ENCODE data around the gene ADAMTS9.
A peak's percentile ranks its signal among the peaks of the same experiment; 100 is the strongest.

Gene ADAMTS9

GRCh38 chr3:64686446-64686908, 1.3 kb downstream of the ADAMTS9 start:
- DNase-seq (ENCODE audit: low spot score) = no peak

GRCh38 chr3:64685800-64686445, 1.9 kb downstream of the ADAMTS9 start:
- no peak for DNase-seq (ENCODE audit: low spot score)

DNA sequence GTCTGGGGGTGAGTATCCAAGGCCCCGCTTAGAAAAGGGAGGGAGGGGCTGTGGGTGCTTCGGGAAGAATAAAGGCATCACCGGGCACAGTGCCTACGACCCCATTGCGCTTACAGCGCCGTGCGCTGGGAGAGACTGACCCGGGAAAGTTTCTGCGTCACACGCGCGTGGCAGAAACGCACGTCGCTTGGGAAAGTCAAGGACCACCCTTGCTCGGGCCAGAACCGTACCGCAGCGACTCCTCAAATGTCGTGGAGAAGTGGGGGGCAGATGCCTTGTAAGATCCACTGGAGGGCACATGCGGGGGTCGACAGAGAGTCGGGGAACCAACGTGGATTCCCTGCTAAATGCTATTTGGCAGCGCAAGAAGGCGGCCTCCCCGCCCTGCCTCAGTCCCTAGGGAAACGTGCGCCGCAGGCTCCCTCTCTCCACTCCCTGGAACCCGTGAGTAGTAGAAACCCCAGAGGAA, 2.4 kb downstream of the ADAMTS9 start:
- DNase-seq (ENCODE audit: low spot score) = peak; percentile 17

GRCh38 chr3:64684715-64685261, 3.0 kb downstream of the ADAMTS9 start:
- DNase-seq (ENCODE audit: low spot score) = no peak

DNA sequence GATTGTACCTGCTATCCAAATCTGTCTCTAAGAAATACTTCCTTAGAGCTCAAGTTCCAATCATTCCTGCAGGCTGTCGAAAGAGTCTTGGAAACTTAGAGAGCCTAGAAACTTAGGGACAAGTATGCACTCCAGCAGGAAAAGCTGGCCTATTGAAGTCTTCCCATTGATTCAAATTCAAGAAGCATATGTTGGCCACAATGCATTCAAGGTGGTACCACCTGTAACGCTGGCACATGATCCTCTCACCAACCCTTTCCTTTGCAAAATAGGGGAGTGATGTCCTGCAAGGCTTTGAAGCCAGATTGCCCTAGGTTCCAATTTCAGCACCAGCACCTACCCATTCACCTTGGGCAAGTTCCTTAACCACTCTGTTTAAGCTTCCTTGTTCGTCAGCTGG, 6.0 kb downstream of the ADAMTS9 start:
- no peak for DNase-seq (ENCODE audit: low spot score)

GRCh38 chr3:64681015-64681414, 6.8 kb downstream of the ADAMTS9 start:
- DNase-seq (ENCODE audit: low spot score) = no peak

GRCh38 chr3:64680334-64680733, 7.5 kb downstream of the ADAMTS9 start:
- no peak for DNase-seq (ENCODE audit: low spot score)

DNA sequence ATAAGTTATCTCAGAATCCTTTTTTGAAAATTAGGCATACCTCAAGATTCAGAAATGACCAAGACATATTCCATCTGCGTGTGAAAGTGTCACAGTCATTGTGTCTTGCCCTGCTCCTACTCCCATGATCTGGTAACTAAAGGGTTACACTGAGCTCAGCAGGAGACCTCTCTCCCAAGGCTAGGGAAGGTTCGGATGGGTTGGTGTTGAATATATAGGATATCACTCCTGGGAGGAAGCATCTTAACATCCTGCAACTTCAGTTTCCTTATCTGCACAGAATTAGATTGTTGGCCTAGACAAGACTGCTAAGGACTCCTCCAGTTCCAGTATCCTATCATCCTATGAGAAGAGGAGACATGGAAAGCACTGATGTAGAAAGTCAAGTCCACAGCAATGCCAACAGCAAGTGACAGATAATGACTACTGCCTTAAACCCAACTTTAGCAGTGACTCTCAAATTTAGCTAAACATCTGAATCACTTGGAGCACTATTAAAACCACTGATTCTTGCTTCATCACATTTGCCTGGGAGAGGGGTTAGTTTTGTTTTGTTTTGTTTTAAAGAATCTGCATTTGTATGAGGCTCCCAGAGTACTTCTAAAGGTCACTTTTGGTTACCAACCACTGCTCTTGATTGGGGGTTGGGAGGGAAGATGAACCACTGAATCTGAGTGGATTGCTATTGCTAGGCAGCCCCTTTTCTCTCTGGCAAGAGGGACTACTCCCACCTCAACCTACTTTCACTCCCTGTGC, 9.7 kb downstream of the ADAMTS9 start:
- no peak for DNase-seq (ENCODE audit: low spot score)

GRCh38 chr3:64676831-64677230, 11.0 kb downstream of the ADAMTS9 start:
- no peak for DNase-seq (ENCODE audit: low spot score)

- no peak for DNase-seq (ENCODE audit: low spot score)
These were observed 12.0 kb downstream of the ADAMTS9 start for GRCh38 chr3:64675687-64676247.

- DNase-seq (ENCODE audit: low spot score) = no peak
These were observed 13.2 kb downstream of the ADAMTS9 start for GRCh38 chr3:64674591-64675076.

GRCh38 chr3:64673159-64673715, 14.6 kb downstream of the ADAMTS9 start:
- no peak for DNase-seq (ENCODE audit: low spot score)

- no peak for DNase-seq (ENCODE audit: low spot score)
These were observed 19.0 kb downstream of the ADAMTS9 start for GRCh38 chr3:64668582-64669510.

DNA sequence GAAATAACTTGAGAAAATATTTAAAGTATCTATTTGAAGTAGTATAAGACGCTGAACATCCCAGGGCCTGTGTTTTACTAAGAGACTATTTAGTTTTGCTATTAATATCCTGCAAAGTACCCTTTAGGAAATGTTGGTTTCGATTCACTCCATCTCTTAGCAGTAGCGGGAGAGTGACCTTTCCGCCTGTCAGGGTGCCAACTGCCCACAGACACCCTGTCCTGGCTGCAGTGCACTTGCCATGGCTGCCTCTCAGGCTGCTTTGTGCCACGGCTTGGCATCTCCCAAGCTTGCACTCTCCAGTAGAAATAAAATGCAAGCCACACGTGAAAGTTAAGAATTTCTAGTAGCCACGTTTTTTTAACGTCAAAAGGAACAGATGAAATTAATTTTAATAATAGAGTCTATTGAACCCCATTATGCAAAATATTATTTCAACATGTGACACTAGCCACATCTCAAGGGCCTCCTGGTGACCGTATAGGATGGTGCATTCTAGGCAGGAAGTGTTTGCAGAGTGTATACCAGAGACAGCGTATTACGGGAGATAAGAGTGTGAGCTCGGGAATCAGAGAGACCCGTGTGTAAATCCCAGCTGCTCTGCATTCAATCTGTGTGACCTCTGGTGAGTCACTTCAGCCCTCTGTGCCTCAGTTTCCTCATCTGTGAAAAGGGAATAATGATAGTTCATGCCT, 19.8 kb downstream of the ADAMTS9 start:
- DNase-seq (ENCODE audit: low spot score) = no peak

GRCh38 chr3:64667138-64667537, 20.7 kb downstream of the ADAMTS9 start:
- DNase-seq (ENCODE audit: low spot score) = no peak

DNA sequence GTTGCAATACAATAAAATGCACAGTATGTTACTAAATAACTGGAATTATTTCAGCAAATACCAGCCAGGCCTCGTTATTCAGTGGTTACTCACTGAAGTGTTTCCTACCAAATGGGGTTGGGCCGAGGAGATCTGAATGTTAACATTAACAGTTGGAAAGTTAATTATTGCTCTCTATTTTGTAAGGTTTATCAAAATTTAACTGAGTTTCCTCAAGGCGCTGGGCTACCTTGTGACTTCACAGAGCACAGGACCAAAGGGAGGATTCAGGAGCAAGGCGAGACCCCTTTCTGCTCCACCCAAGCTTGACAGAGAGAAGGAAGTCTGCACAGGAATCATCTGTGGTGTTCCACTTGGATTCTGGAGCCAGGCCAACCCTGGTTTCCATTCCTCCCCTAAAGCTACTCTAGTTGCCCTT, 21.6 kb downstream of the ADAMTS9 start:
- DNase-seq (ENCODE audit: low spot score) = no peak

- DNase-seq (ENCODE audit: low spot score) = no peak
These were observed 23.4 kb downstream of the ADAMTS9 start for GRCh38 chr3:64664397-64664796.

DNA sequence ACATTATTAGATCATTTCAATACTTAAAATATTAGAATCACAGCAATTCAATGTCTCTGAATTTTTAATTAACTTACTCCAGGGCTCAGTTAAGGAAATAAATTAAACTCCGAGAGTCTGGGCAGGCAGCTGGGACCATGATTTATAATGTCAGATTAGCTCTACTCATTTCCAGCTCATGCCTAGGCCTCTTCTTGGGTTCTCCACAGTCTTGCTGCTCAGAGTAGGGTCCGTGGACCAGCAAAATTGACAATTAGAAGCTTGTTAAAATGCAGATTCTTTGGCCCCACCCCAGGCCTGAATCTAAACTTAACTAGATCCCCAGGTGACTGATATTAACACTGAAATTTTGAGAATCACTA, 28.2 kb downstream of the ADAMTS9 start:
- no peak for DNase-seq (ENCODE audit: low spot score)

- DNase-seq (ENCODE audit: low spot score) = no peak
These were observed 29.8 kb downstream of the ADAMTS9 start for GRCh38 chr3:64658001-64658400.

DNA sequence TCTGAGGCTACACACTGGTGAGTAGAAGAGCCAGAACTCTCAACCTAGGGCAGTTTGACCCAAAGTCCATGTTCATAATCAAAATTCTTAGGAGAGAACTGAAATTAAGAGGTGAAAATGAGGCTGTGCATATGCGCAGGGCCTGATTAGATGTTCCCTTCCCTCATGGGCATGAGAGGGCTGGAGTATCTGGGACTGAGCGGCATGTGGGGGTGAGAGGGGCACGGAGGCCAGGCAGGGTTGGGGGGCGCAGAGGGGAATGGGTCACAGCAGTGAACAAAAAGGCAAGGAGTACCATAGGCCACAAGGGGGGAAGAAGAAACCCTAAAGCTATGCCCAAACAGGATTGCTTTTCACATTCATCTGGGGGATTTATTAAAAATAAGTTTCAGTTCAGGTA, 31.3 kb downstream of the ADAMTS9 start:
- DNase-seq (ENCODE audit: low spot score) = no peak

DNA sequence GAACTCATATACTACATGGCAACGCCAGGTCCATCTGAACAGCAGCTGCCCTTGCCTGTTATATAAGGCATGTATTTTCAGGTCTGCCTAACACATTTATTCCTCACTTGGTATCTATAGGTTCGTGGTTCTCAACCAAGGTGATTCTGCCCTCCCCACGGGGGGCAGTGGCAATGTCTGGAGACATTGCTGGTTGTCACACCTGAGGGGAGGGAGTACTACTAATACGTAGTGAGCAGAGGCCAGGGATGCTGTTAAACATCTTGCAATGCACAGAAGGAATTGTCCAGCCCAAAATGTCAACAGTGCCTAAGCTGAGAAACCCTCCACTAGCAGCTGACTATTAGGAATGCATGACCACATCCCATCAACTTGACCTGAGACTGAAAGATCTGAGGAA, 32.6 kb downstream of the ADAMTS9 start:
- no peak for DNase-seq (ENCODE audit: low spot score)
